C4-2B (cell line): Measurements from ENCODE around the gene UQCC3.

Source experiments
- H3K27ac ChIP-seq: fragments of 450-650 bp; 2 replicates; pipeline ENCODE4 v1.5.1; 2017
- CTCF ChIP-seq: fragments of 450-650 bp; conservative IDR thresholded peaks from 2 replicates; pipeline ENCODE4 v1.5.1; 2017; ENCODE audit warnings: mild to moderate bottlenecking
- ZFX ChIP-seq: fragments of 450-650 bp; IDR thresholded peaks from 2 replicates; pipeline ENCODE4 v1.6.1; 2017

UQCC3 gene

GRCh38 chr11:62712861-62713260 lies 41.4 kb downstream of the UQCC3 start:
- H3K27ac ChIP-seq: no peak overlapping the region
- TF ChIP-seq ZFX (no peak), CTCF (no peak)

GRCh38 chr11:62713343-62713742 lies 41.9 kb downstream of the UQCC3 start:
- H3K27ac ChIP-seq: no peak overlapping the region
- TF ChIP-seq ZFX (no peak), CTCF (no peak)

- H3K27ac ChIP-seq: no peak overlapping the region
- TF ChIP-seq ZFX (no peak), CTCF (no peak)
Measured at GRCh38 chr11:62715150-62716130, 44.0 kb downstream of the UQCC3 start.

GRCh38 chr11:62716206-62716605 lies 44.7 kb downstream of the UQCC3 start:
- TF ChIP-seq CTCF (no peak), ZFX (no peak)
- H3K27ac ChIP-seq: no peak overlapping the region

GRCh38 chr11:62716816-62717215 lies 45.3 kb downstream of the UQCC3 start:
- H3K27ac ChIP-seq: peak overlapping the region; percentile 36; the same call in 1 of the 2 replicates
- TF ChIP-seq ZFX (no peak), CTCF (no peak)

- peak overlapping the region; percentile 37 for H3K27ac ChIP-seq
- TF ChIP-seq ZFX (no peak), CTCF (no peak)
Measured at GRCh38 chr11:62719302-62719978, 48.0 kb downstream of the UQCC3 start.

GRCh38 chr11:62721994-62722393 lies 50.5 kb downstream of the UQCC3 start:
- no peak overlapping the region for H3K27ac ChIP-seq
- TF ChIP-seq ZFX: no peak
- no peak; the same call in 1 of the 2 replicates for TF ChIP-seq CTCF
